HepG2 (cell line): Measurements from ENCODE around the gene CCDC88B. TPM values are rescaled to one million over a fixed set of nuclear protein-coding genes. Genes with fewer than 3 reads are reported as not detected.

Source experiments
- BCL6 ChIP-seq: IDR thresholded peaks from 2 replicates; pipeline ENCODE4 v1.6.1; 2016; ENCODE audit warnings: missing genetic modification reagents, missing compliant biosample characterization
- FOXO1 ChIP-seq: sonication (generic); formaldehyde crosslinking; IDR thresholded peaks from 2 replicates; pipeline ENCODE4 v1.4.0; 2020; ENCODE audit warnings: missing genetic modification reagents
- GABPB1 ChIP-seq: IDR thresholded peaks from 2 replicates; pipeline ENCODE4 v1.6.1; 2016; ENCODE audit warnings: mild to moderate bottlenecking, missing genetic modification reagents, moderate library complexity, missing compliant biosample characterization
- HNRNPLL ChIP-seq: fragments of 200-400 bp; formaldehyde crosslinking; IDR thresholded peaks from 2 replicates; pipeline ENCODE4 v1.6.1; 2017; ENCODE audit warnings: mild to moderate bottlenecking, low read depth, low read length; ENCODE audit not compliant: poor library complexity, severe bottlenecking
- JARID2 ChIP-seq: sonication (generic); formaldehyde crosslinking; IDR thresholded peaks from 2 replicates; pipeline ENCODE4 v1.8.1; 2023; ENCODE audit warnings: missing genetic modification reagents, inconsistent platforms; ENCODE audit not compliant: insufficient replicate concordance
- KLF9 ChIP-seq: IDR thresholded peaks from 2 replicates; pipeline ENCODE4 v1.6.1; 2016; ENCODE audit warnings: low read depth
- MED1 ChIP-seq: sonication (generic); formaldehyde crosslinking; IDR thresholded peaks from 2 replicates; pipeline ENCODE4 v1.4.0; 2020; ENCODE audit warnings: missing genetic modification reagents
- NFRKB ChIP-seq: fragments of 450-650 bp; IDR thresholded peaks from 2 replicates; pipeline ENCODE4 v1.6.1; 2017
- PCBP1 ChIP-seq: fragments of 200-400 bp; formaldehyde crosslinking; IDR thresholded peaks from 2 replicates; pipeline ENCODE4 v1.6.1; 2017; ENCODE audit warnings: mild to moderate bottlenecking, low read depth, low read length, borderline replicate concordance
- RBAK ChIP-seq: sonication (generic); formaldehyde crosslinking; IDR thresholded peaks from 2 replicates; pipeline ENCODE4 v1.5.1; 2020; ENCODE audit warnings: mild to moderate bottlenecking, missing genetic modification reagents
- RFX1 ChIP-seq: fragments of 450-650 bp; IDR thresholded peaks from 2 replicates; pipeline ENCODE4 v1.6.1; 2017
- RNF2 ChIP-seq: fragments of 450-650 bp; conservative IDR thresholded peaks from 2 replicates; pipeline ENCODE4 v1.6.1; 2016; ENCODE audit warnings: low read depth
- SALL1 ChIP-seq: sonication (generic); formaldehyde crosslinking; IDR thresholded peaks from 2 replicates; pipeline ENCODE4 v1.8.0; 2022; ENCODE audit warnings: mild to moderate bottlenecking, missing genetic modification reagents
- SETDB1 ChIP-seq: sonication (generic); formaldehyde crosslinking; IDR thresholded peaks from 2 replicates; pipeline ENCODE4 v1.5.1; 2020; ENCODE audit warnings: missing genetic modification reagents, mild to moderate bottlenecking, borderline replicate concordance
- SRF ChIP-seq: IDR thresholded peaks from 2 replicates; pipeline ENCODE4 v1.6.1; 2011; ENCODE audit warnings: mild to moderate bottlenecking, low read depth, low read length, moderate library complexity
- SRSF1 ChIP-seq: fragments of 200-400 bp; formaldehyde crosslinking; optimal IDR thresholded peaks from 2 replicates; pipeline ENCODE3; 2017; ENCODE audit warnings: mild to moderate bottlenecking, low read depth, low read length, moderate library complexity
- TMF1 ChIP-seq: sonication (generic); formaldehyde crosslinking; IDR thresholded peaks from 2 replicates; pipeline ENCODE4 v1.8.1; 2022; ENCODE audit warnings: low read depth, missing genetic modification reagents
- ZBTB21 ChIP-seq: sonication (generic); formaldehyde crosslinking; IDR thresholded peaks from 2 replicates; pipeline ENCODE4 v1.4.0; 2020; ENCODE audit warnings: missing genetic modification reagents
- ZNF180 ChIP-seq: sonication (generic); formaldehyde crosslinking; IDR thresholded peaks from 2 replicates; pipeline ENCODE4 v1.4.0; 2020; ENCODE audit warnings: low read depth, missing genetic modification reagents, borderline replicate concordance
- ZNF20 ChIP-seq: sonication (generic); formaldehyde crosslinking; IDR thresholded peaks from 2 replicates; pipeline ENCODE4 v1.4.0; 2020; ENCODE audit warnings: mild to moderate bottlenecking, moderate library complexity, missing genetic modification reagents
- ZNF235 ChIP-seq: sonication (generic); formaldehyde crosslinking; IDR thresholded peaks from 2 replicates; pipeline ENCODE4 v1.8.1; 2023; ENCODE audit warnings: mild to moderate bottlenecking, missing genetic modification reagents, borderline replicate concordance
- ZNF552 ChIP-seq: sonication (generic); formaldehyde crosslinking; IDR thresholded peaks from 2 replicates; pipeline ENCODE4 v1.9.0; 2022; ENCODE audit warnings: missing genetic modification reagents, mild to moderate bottlenecking, borderline replicate concordance
- ZNF850 ChIP-seq: sonication (generic); formaldehyde crosslinking; conservative IDR thresholded peaks from 2 replicates; pipeline ENCODE4 v1.9.0; 2021; ENCODE audit warnings: mild to moderate bottlenecking, missing genetic modification reagents
- ZSCAN30 ChIP-seq: sonication (generic); formaldehyde crosslinking; IDR thresholded peaks from 2 replicates; pipeline ENCODE4 v1.5.0; 2020; ENCODE audit warnings: mild to moderate bottlenecking, missing genetic modification reagents
- polyA plus RNA-seq, 8 experiments: library from polyadenylated mRNA; depleted of rRNA in 3 of 8; stranded (reverse) in 7 of 8; unstranded in 1 of 8; fragments of >200 nt; fragmentation: Illumina TruSeq in 4 of 8; extraction: Trizol in 4 of 8; gene quantifications; 2 replicates each; pipeline versions ENCODE4 v1.2.1 to v1.2.3, GENCODE V29; 2011 to 2016; ENCODE audit warnings: low read depth in 4 of 8, missing spikeins in 1 of 8, mixed read lengths in 1 of 8; ENCODE audit not compliant: insufficient read depth in 1 of 8
- total RNA-seq, 5 experiments: library from RNA; depleted of rRNA; stranded (reverse); fragments of >200 nt; fragmentation: Illumina TruSeq; extraction: Trizol; gene quantifications; 2 replicates each; pipeline ENCODE4 v1.2.3, GENCODE V29; 2016; ENCODE audit warnings: low read depth in 1 of 5
- TF ChIP-seq, protein P1 (sequence below): sonication (generic); formaldehyde crosslinking; IDR thresholded peaks from 2 replicates; pipeline ENCODE4 v1.4.0; 2020; ENCODE audit warnings: missing genetic modification reagents, borderline replicate concordance
- TF ChIP-seq, protein P2 (sequence below): sonication (generic); formaldehyde crosslinking; IDR thresholded peaks from 2 replicates; pipeline ENCODE4 v1.8.0; 2022; ENCODE audit warnings: mild to moderate bottlenecking, missing genetic modification reagents; ENCODE audit not compliant: insufficient replicate concordance
- TF ChIP-seq, protein P3 (sequence below): sonication (generic); formaldehyde crosslinking; IDR thresholded peaks from 2 replicates; pipeline ENCODE4 v1.4.0; 2020; ENCODE audit warnings: missing genetic modification reagents

Gene CCDC88B
- total and polyA plus RNA-seq, 2 of the 13 experiments (the other 11 are each of a cell fraction or from before 2014, with no cell fraction given): 3.6 to 4.8 TPM

DNA sequence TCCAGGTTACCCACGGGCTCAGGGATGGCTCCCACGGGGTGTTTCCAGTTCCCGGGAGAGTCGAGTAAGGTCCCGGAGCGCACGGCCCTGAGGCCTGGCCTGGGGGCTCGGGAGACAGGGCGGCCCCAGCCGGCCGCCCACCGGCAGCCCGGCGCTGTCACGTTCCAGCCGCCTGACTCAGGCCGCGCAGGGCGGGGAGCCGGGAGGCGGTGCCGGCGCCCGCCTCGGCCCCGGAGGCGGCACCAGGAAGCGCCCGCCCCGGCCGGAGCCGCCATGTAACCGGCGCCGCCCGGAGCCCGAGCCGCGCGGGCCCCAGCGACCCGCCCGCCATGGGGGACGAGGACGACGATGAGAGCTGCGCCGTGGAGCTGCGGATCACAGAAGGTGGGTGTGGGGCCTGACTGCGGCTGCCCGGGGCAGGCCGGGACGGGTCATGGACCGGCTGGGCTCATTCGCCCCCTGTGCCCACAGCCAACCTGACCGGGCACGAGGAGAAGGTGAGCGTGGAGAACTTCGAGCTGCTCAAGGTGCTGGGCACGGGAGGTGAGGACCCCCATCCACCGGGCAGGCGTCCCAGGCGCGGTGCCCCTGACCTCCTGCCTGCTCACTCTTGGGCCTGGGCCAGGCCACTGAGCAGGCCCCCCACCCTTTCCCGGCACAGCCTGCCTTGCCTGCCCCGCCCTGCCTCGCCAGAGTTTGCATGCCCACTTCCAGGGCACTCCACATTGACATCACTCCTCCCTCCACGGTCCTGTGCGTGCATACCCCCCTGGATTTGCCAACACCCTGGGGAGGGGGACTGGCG lies 19.1 kb downstream of the CCDC88B start, which contains the start of gene RPS6KA4 (continued):
- peak; percentile 32 for TF ChIP-seq HNRNPLL
- peak; percentile 4 for TF ChIP-seq JARID2
- TF ChIP-seq, protein P1, sequence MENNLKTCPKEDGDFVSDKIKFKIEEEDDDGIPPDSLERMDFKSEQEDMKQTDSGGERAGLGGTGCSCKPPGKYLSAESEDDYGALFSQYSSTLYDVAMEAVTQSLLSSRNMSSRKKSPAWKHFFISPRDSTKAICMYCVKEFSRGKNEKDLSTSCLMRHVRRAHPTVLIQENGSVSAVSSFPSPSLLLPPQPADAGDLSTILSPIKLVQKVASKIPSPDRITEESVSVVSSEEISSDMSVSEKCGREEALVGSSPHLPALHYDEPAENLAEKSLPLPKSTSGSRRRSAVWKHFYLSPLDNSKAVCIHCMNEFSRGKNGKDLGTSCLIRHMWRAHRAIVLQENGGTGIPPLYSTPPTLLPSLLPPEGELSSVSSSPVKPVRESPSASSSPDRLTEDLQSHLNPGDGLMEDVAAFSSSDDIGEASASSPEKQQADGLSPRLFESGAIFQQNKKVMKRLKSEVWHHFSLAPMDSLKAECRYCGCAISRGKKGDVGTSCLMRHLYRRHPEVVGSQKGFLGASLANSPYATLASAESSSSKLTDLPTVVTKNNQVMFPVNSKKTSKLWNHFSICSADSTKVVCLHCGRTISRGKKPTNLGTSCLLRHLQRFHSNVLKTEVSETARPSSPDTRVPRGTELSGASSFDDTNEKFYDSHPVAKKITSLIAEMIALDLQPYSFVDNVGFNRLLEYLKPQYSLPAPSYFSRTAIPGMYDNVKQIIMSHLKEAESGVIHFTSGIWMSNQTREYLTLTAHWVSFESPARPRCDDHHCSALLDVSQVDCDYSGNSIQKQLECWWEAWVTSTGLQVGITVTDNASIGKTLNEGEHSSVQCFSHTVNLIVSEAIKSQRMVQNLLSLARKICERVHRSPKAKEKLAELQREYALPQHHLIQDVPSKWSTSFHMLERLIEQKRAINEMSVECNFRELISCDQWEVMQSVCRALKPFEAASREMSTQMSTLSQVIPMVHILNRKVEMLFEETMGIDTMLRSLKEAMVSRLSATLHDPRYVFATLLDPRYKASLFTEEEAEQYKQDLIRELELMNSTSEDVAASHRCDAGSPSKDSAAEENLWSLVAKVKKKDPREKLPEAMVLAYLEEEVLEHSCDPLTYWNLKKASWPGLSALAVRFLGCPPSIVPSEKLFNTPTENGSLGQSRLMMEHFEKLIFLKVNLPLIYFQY (CRISPR knock-in tag): 0 out of 2 replicates have a peak, but pooled peaks have one; percentile 9
- TF ChIP-seq NFRKB: no peak
- TF ChIP-seq ZNF552: no peak
- no peak for TF ChIP-seq ZNF850 (CRISPR knock-in tag)
- no peak for TF ChIP-seq MED1 (CRISPR knock-in tag)
- TF ChIP-seq TMF1: no peak
- no peak for TF ChIP-seq RFX1
- no peak for TF ChIP-seq KLF9 (CRISPR knock-in tag)
- TF ChIP-seq RBAK: no peak
- TF ChIP-seq, protein P2, sequence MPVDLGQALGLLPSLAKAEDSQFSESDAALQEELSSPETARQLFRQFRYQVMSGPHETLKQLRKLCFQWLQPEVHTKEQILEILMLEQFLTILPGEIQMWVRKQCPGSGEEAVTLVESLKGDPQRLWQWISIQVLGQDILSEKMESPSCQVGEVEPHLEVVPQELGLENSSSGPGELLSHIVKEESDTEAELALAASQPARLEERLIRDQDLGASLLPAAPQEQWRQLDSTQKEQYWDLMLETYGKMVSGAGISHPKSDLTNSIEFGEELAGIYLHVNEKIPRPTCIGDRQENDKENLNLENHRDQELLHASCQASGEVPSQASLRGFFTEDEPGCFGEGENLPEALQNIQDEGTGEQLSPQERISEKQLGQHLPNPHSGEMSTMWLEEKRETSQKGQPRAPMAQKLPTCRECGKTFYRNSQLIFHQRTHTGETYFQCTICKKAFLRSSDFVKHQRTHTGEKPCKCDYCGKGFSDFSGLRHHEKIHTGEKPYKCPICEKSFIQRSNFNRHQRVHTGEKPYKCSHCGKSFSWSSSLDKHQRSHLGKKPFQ (CRISPR knock-in tag): no peak
- no peak for TF ChIP-seq ZNF180 (CRISPR knock-in tag)
- TF ChIP-seq ZBTB21: no peak
- TF ChIP-seq SETDB1: no peak
- peak; percentile 55; the same call in 1 of the 2 replicates for TF ChIP-seq GABPB1 (CRISPR knock-in tag)
- no peak for TF ChIP-seq ZNF20 (CRISPR knock-in tag)
- TF ChIP-seq SALL1: peak; percentile 44; the same call in 1 of the 2 replicates
- no peak for TF ChIP-seq ZNF235 (CRISPR knock-in tag)
- TF ChIP-seq SRSF1: no peak
- no peak for TF ChIP-seq BCL6
- no peak for TF ChIP-seq ZSCAN30 (CRISPR knock-in tag)
- TF ChIP-seq PCBP1: no peak
- TF ChIP-seq RNF2: no peak
- TF ChIP-seq, protein P3, sequence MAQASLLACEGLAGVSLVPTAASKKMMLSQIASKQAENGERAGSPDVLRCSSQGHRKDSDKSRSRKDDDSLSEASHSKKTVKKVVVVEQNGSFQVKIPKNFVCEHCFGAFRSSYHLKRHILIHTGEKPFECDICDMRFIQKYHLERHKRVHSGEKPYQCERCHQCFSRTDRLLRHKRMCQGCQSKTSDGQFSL (CRISPR knock-in tag): no peak
- no peak for TF ChIP-seq FOXO1
- TF ChIP-seq SRF: no peak
